ENCODE data around the gene PLB1.

The PLB1 gene

GRCh38 chr2:28689771-28690170 lies 193.9 kb downstream of the PLB1 start:
- no peak for DNase-seq (ENCODE audit: low read depth, low spot score)

GRCh38 chr2:28692411-28692810 lies 196.6 kb downstream of the PLB1 start:
- no peak for DNase-seq (ENCODE audit: low read depth, low spot score)

- DNase-seq (ENCODE audit: low read depth, low spot score), result no peak
Observed at GRCh38 chr2:28693223-28693622, 197.4 kb downstream of the PLB1 start.
